ENCODE measurements around the gene SERPINE1. TPM values are rescaled to one million over a fixed set of nuclear protein-coding genes. Genes with fewer than 3 reads are reported as not detected.

Gene SERPINE1
- total and polyA plus RNA-seq, 2 of the 13 experiments (the other 11 are each of a cell fraction or from before 2014, with no cell fraction given), result 21.2 to 1,576 TPM

GRCh38 chr7:101126651-101127459, at the start of gene SERPINE1 (continued):
- TF ChIP-seq ZNF570 (CRISPR knock-in tag; IDR thresholded peaks at IDR 0.05; ENCODE audit: borderline replicate concordance) (no peak), ZNF44 (CRISPR knock-in tag; IDR thresholded peaks at IDR 0.05) (no peak), PHF5A (CRISPR knock-in tag; IDR thresholded peaks at IDR 0.05; ENCODE audit: low read depth, unreplicated experiment) (peak; percentile 90), ZNF850 (CRISPR knock-in tag; conservative IDR thresholded peaks at IDR 0.05) (0 out of 2 replicates have a peak, but pooled peaks have one; percentile 46), ATF6 (CRISPR knock-in tag; conservative IDR thresholded peaks at IDR 0.05) (no peak), GZF1 (CRISPR knock-in tag; IDR thresholded peaks at IDR 0.05) (0 out of 2 replicates have a peak, but pooled peaks have one; percentile 5), MIER3 (CRISPR knock-in tag; IDR thresholded peaks at IDR 0.05; ENCODE audit: borderline replicate concordance) (peak; percentile 82; the same call in 1 of the 2 replicates), PRMT3 (CRISPR knock-in tag; IDR thresholded peaks at IDR 0.05; ENCODE audit: borderline replicate concordance, low read depth) (no peak), CREM (IDR thresholded peaks at IDR 0.05) (peak; percentile 81), CREM (CRISPR knock-in tag; IDR thresholded peaks at IDR 0.05) (no peak), ZNF740 (CRISPR knock-in tag; IDR thresholded peaks at IDR 0.05) (no peak), HMGA1 (CRISPR knock-in tag; conservative IDR thresholded peaks at IDR 0.05) (no peak), RFXAP (CRISPR knock-in tag; IDR thresholded peaks at IDR 0.05; ENCODE audit: borderline replicate concordance) (no peak; the same call in 1 of the 2 replicates), ZNF30 (CRISPR knock-in tag; IDR thresholded peaks at IDR 0.05) (no peak), PCBP2 (optimal IDR thresholded peaks at IDR 0.05; ENCODE audit: low read depth, low read length, poor library complexity, severe bottlenecking) (no peak), DZIP1 (CRISPR knock-in tag; IDR thresholded peaks at IDR 0.05) (no peak), ISL2 (CRISPR knock-in tag; IDR thresholded peaks at IDR 0.05) (0 out of 2 replicates have a peak, but pooled peaks have one; percentile 62), GLI4 (CRISPR knock-in tag; IDR thresholded peaks at IDR 0.05; ENCODE audit: borderline replicate concordance) (peak; percentile 3; the same call in 1 of the 2 replicates), CAMTA2 (CRISPR knock-in tag; IDR thresholded peaks at IDR 0.05; ENCODE audit: borderline replicate concordance) (no peak), U2AF2 (IDR thresholded peaks at IDR 0.05; ENCODE audit: low read depth, low read length) (no peak), NFE2 (CRISPR knock-in tag; IDR thresholded peaks at IDR 0.05) (no peak; the same call in 1 of the 2 replicates)
- TF ChIP-seq, protein P1, sequence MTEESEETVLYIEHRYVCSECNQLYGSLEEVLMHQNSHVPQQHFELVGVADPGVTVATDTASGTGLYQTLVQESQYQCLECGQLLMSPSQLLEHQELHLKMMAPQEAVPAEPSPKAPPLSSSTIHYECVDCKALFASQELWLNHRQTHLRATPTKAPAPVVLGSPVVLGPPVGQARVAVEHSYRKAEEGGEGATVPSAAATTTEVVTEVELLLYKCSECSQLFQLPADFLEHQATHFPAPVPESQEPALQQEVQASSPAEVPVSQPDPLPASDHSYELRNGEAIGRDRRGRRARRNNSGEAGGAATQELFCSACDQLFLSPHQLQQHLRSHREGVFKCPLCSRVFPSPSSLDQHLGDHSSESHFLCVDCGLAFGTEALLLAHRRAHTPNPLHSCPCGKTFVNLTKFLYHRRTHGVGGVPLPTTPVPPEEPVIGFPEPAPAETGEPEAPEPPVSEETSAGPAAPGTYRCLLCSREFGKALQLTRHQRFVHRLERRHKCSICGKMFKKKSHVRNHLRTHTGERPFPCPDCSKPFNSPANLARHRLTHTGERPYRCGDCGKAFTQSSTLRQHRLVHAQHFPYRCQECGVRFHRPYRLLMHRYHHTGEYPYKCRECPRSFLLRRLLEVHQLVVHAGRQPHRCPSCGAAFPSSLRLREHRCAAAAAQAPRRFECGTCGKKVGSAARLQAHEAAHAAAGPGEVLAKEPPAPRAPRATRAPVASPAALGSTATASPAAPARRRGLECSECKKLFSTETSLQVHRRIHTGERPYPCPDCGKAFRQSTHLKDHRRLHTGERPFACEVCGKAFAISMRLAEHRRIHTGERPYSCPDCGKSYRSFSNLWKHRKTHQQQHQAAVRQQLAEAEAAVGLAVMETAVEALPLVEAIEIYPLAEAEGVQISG (CRISPR knock-in tag; IDR thresholded peaks at IDR 0.05), result peak; percentile 85

Measured in HepG2 (cell line).